Spleen (tissue), 11 donors: ENCODE results near the gene KRTAP4-12. TPM values are rescaled to one million over a fixed set of nuclear protein-coding genes. Genes with fewer than 3 reads are reported as not detected.
A peak's percentile ranks its signal among the peaks of the same experiment; 100 is the strongest.
"Not testable (repeated sequence)": the region's sequence is repeated elsewhere in the genome, so short reads cannot be mapped to it uniquely, and the experiment has no call there.

Experiments used
- DNase-seq: peaks from one replicate; pipeline ENCODE4 v3.0.0-alpha.2; 2020
- H3K27ac ChIP-seq, 8 donors: fragments of 200-600 bp; sonication (generic) in 7 of 8; 1 replicate in 4 of 8; 2 replicates in 4 of 8; pipeline versions ENCODE4 v1.5.0 to v1.8.0; 2016 to 2021; ENCODE audit warnings: inconsistent platforms in 4 of 8, mild to moderate bottlenecking in 4 of 8, moderate library complexity in 1 of 8
- H3K27me3 ChIP-seq, 7 donors: fragments of 200-600 bp; sonication (generic) in 6 of 7; replicated peaks in 1 of 7; 1 replicate in 4 of 7; 2 replicates in 3 of 7; pipeline versions ENCODE4 v1.5.0 to v1.8.0; 2016 to 2021; ENCODE audit warnings: inconsistent platforms in 3 of 7, mild to moderate bottlenecking in 1 of 7
- H3K36me3 ChIP-seq, 6 donors: fragments of 200-600 bp; sonication (generic) in 5 of 6; 1 replicate in 4 of 6; 2 replicates in 2 of 6; pipeline versions ENCODE4 v1.5.0 to v1.8.0; 2016 to 2021; ENCODE audit warnings: inconsistent platforms in 2 of 6
- H3K4me1 ChIP-seq, 6 donors: fragments of 200-600 bp; sonication (generic) in 5 of 6; 1 replicate in 3 of 6; 2 replicates in 3 of 6; pipeline versions ENCODE4 v1.5.0 to v1.8.0; 2016 to 2021; ENCODE audit warnings: inconsistent platforms in 3 of 6
- H3K4me3 ChIP-seq, 8 donors: fragments of 200-600 bp; sonication (generic) in 7 of 8; 1 replicate in 4 of 8; 2 replicates in 4 of 8; pipeline versions ENCODE4 v1.5.0 to v1.8.0; 2016 to 2021; ENCODE audit warnings: inconsistent platforms in 4 of 8, mild to moderate bottlenecking in 4 of 8, moderate library complexity in 2 of 8
- H3K9me3 ChIP-seq, 8 donors: fragments of 200-600 bp; sonication (generic) in 7 of 8; 1 replicate in 4 of 8; 2 replicates in 4 of 8; pipeline versions ENCODE4 v1.5.0 to v1.8.0; 2016 to 2021; ENCODE audit warnings: inconsistent platforms in 4 of 8
- CTCF ChIP-seq, 11 experiments: fragments of 200-600 bp in 7 of 11; fragments of 450-650 bp in 4 of 11; sonication (generic) in 4 of 11; IDR thresholded peaks in 8 of 11; conservative IDR thresholded peaks in 3 of 11; 1 replicate in 7 of 11; 2 replicates in 4 of 11; pipeline versions ENCODE4 v1.4.0 to v1.8.0; 2016 to 2021; ENCODE audit warnings: antibody characterized with exemption in 11 of 11, inconsistent platforms in 4 of 11, mild to moderate bottlenecking in 1 of 11
- POLR2A ChIP-seq, 3 donors: fragments of 450-650 bp; IDR thresholded peaks; one replicate each; pipeline ENCODE4 v1.5.1; 2017; ENCODE audit warnings: antibody characterized with exemption in 3 of 3, mild to moderate bottlenecking in 1 of 3
- POLR2AphosphoS5 ChIP-seq, 3 donors: sonication (generic); formaldehyde crosslinking; IDR thresholded peaks; one replicate each; pipeline ENCODE4 v1.5.1; 2017; ENCODE audit warnings: antibody characterized with exemption in 3 of 3
- WGBS, 5 donors: extraction: QIAGEN DNeasy Blood & Tissue Kit in 3 of 5; methylation state at CpG; one replicate each; pipeline versions ENCODE4 v1.1.5 to v1.1.7; 2013 to 2018; 5-methylcytosine and 5-hydroxymethylcytosine counted together
- intact Hi-C: fragments of 100-400 bp; cut with DNase I; formaldehyde crosslinking; loops from one replicate; pipeline ENCODE4 v1.15.0; 2023; ENCODE audit warnings: low total_unique reads
- polyA plus RNA-seq, 3 donors: library from polyadenylated mRNA; stranded (reverse); fragments of 200-250 nt; gene quantifications; one replicate each; pipeline ENCODE4 v1.2.1, GENCODE V29; 2013
- total RNA-seq, 7 donors: library from RNA; depleted of rRNA in 3 of 7; stranded (reverse); fragments of >200 nt in 3 of 7; fragmentation: NEBNext Ultra II Directional in 4 of 7; extraction: Animal tissue kit (Norgen Biotek cat#: 25700) in 4 of 7; gene quantifications; one replicate each; pipeline versions ENCODE4 v1.1.0 to v1.2.1, GENCODE V29; 2016 to 2021
- donor health status: healthy with polysubstance abuse.
- donor health status: DM: no; HTN: no; CAD: no; lungs with moderate emphysema.
- donor health status: DM: no; HTN: no; CAD: no.
- donor health status: Bipolar disorder and iron deficiency.
- donor health status: healthy.
- donor health status: DM: no; HTN: no; CAD: no.
- donor health status: DM: yes; HTN: yes; CAD: no.

Gene KRTAP4-12
- total and polyA plus RNA-seq, 10 donors, result not detected

DNA sequence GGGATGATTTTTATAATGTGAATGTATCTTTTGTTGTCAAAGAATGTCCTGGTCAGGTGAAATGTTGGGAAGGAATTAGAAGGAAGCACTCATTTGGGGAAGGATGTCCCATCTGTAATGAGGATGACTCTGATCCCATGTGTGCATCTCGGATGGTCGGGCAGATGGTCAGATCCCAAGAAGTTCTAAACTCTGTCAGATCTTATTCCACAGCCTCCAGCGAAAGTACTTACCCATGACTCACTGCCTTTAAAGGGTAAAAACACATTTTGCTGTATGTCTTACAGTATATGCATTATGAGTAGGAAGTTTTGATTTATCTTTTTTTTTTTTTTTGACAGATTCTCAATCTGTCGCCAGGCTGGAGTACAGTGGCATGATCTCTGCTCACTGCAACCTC lies 5.3 kb downstream of the KRTAP4-12 start:
- Histone ChIP-seq H3K27me3 (peaks cover 0 to 5% (median 0%) of the 10 kb centered on the region in 7 donors), H3K4me1 (peaks cover 3 to 56% (median 15%) of the 10 kb centered on the region in 6 donors), H3K9me3 (peaks cover 0 to 6% (median under 1%) of the 10 kb centered on the region in 8 donors), H3K36me3 (no peaks in the 10 kb centered on the region), H3K27ac (no peak overlapping the region), H3K4me3 (no peak overlapping the region)
- intact Hi-C loops, result no loop called here
- no peak for TF ChIP-seq POLR2A (IDR thresholded peaks at IDR 0.05)
- TF ChIP-seq CTCF (IDR thresholded peaks at IDR 0.05 in 8 of 11, conservative IDR thresholded peaks at IDR 0.05 in 3 of 11), result no peak
- no peak for TF ChIP-seq POLR2AphosphoS5 (IDR thresholded peaks at IDR 0.05)
- WGBS, 5 donors, result 83 to 93% (median 91%) methylated on average over 4 of the region's 4 CpGs
- no peak for DNase-seq

GRCh38 chr17:41117846-41118386 lies 6.1 kb downstream of the KRTAP4-12 start, which contains the start of gene KRTAP4-11:
Gene KRTAP4-11 (minus strand): TSS chr17:41118373. CDS start chr17:41118315, 58 bp downstream.
- H3K4me3 ChIP-seq, H3K36me3 ChIP-seq, DNase-seq, H3K27ac ChIP-seq, intact Hi-C loops, H3K27me3 ChIP-seq: not testable (repeated sequence)
- H3K9me3 ChIP-seq, result peaks cover 0 to 12% (median 8%) of the 10 kb centered on the region in 8 donors
- WGBS, 5 donors, result 64 to 86% (median 74%) methylated on average over 7 to 10 of the region's 10 CpGs
- H3K4me1 ChIP-seq, result peaks cover 3 to 48% (median 12%) of the 10 kb centered on the region in 6 donors

- WGBS, 5 donors, result 35 to 47% (median 41%) methylated on average over 5 of the region's 5 CpGs
- Histone ChIP-seq H3K9me3 (peaks cover 0 to 24% (median 15%) of the 10 kb centered on the region in 8 donors), H3K4me3 (no peak overlapping the region), H3K4me1 (peaks cover 3 to 48% (median 12%) of the 10 kb centered on the region in 6 donors), H3K36me3 (no peaks in the 10 kb centered on the region), H3K27me3 (peaks cover 0 to 5% (median 0%) of the 10 kb centered on the region in 7 donors), H3K27ac (peak overlapping the region in 2 of 8 donors; percentile 8 to 30)
- TF ChIP-seq POLR2A (IDR thresholded peaks at IDR 0.05) (no peak), POLR2AphosphoS5 (IDR thresholded peaks at IDR 0.05) (no peak), CTCF (IDR thresholded peaks at IDR 0.05 in 8 of 11, conservative IDR thresholded peaks at IDR 0.05 in 3 of 11) (no peak)
- no peak for DNase-seq
- intact Hi-C loops, result no loop called here
Observed at GRCh38 chr17:41116297-41116696, 7.7 kb downstream of the KRTAP4-12 start.

DNA sequence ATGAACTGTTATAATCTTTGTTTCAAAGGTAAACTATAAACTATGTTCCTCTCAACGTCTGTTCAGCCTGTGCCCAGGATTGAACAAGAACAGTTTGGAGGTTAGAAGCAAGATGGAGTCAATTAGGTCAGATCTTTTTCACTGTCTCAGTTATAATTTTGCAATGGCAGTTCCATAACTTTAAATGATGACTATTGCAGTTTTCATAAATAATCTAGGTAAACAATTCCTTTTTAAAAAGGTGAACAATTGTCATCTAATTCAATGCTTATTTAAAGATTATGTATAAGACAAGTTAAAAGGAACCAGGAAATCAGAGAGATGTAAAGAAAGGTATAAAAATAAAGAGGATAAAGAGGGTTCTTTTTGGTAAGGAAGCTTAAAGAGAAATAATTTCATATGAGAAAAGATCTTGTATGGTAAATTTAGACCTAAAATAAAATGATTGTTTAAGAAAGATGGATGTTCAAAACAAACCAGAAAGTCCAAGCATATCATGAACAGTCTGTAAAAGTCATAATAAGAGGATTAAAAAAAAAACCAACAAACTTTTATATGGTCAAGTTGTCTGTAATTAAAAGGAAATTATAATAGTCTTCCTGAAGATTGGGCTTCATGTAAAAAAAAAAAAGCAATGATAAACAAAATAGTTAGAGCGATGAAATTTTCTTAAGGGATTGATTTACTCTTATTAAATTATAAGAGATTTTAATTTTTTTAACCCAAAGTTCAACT lies 12.7 kb downstream of the KRTAP4-12 start:
- WGBS, 5 donors, result 60 to 70% (median 61%) methylated on average over 2 of the region's 2 CpGs
- H3K36me3 ChIP-seq, result no peaks in the 10 kb centered on the region
- H3K27ac ChIP-seq, result no peak overlapping the region
- H3K9me3 ChIP-seq, result peaks cover 0 to 27% (median 16%) of the 10 kb centered on the region in 8 donors
- peaks cover 0 to 14% (median 4%) of the 10 kb centered on the region in 6 donors for H3K4me1 ChIP-seq
- no peak overlapping the region for H3K4me3 ChIP-seq
- no peak for DNase-seq
- peaks cover 0 to 11% (median 0%) of the 10 kb centered on the region in 7 donors for H3K27me3 ChIP-seq
- TF ChIP-seq CTCF (IDR thresholded peaks at IDR 0.05 in 8 of 11, conservative IDR thresholded peaks at IDR 0.05 in 3 of 11), result no peak
- TF ChIP-seq POLR2A (IDR thresholded peaks at IDR 0.05), result no peak
- TF ChIP-seq POLR2AphosphoS5 (IDR thresholded peaks at IDR 0.05), result no peak
- intact Hi-C loops, result no loop called here

- Histone ChIP-seq H3K4me3 (peak overlapping the region in 3 of 8 donors; percentile 7 to 28 (median 24)), H3K27ac (peak overlapping the region in 4 of 8 donors; percentile 23 to 61 (median 38)), H3K4me1 (peaks cover 0 to 14% (median 2%) of the 10 kb centered on the region in 6 donors), H3K9me3 (peaks cover 0 to 27% (median 16%) of the 10 kb centered on the region in 8 donors)
- intact Hi-C loops, H3K36me3 ChIP-seq, DNase-seq, H3K27me3 ChIP-seq: not testable (repeated sequence)
- 0 to 34% (median 0%) methylated on average over 1 of the region's 1 CpG for WGBS, 5 donors
Observed at GRCh38 chr17:41108728-41109386, 15.1 kb downstream of the KRTAP4-12 start.
